HepG2 (cell line): Measurements from ENCODE around the gene DHX30. TPM values are rescaled to one million over a fixed set of nuclear protein-coding genes. Genes with fewer than 3 reads are reported as not detected.

Source experiments
- ATAC-seq: fragments of 200-7000 bp; cut with Tn5 transposase; 3 replicates; pipeline ENCODE4 v1.9.1; 2020; ENCODE audit warnings: mild to moderate bottlenecking, moderate library complexity
- BruUV-seq: library from RNA; stranded (reverse); fragments of 400-500 nt; replicated peaks from 2 replicates; lab custom pipeline; 2021; lab: Mats Ljungman, UMichigan
- CTCF ChIA-PET: fragments of 300-600 bp; formaldehyde crosslinking; extraction: SDS; loops from one replicate; lab custom pipeline; 2021; ENCODE audit warnings: low total read pairs, inconsistent platforms, low intra/inter-chr PET ratio; lab: Yijun Ruan, JAX
- POLR2A ChIA-PET: fragments of 350-600 bp; sonication (Branson Sonifier 250); formaldehyde crosslinking; loops from one replicate; lab custom pipeline; 2020; ENCODE audit warnings: antibody characterized with exemption, inconsistent platforms; lab: Yijun Ruan, JAX
- DNase-seq: peaks from one replicate; pipeline ENCODE4 v3.0.0-alpha.2; 2015; ENCODE audit warnings: low spot score
- FAIRE-seq: peaks from 3 replicates; lab custom pipeline; 2011; peaks lifted over from hg19 to GRCh38; lab: Jason Lieb, UNC
- H2AFZ ChIP-seq: one replicate; pipeline ENCODE4 v1.6.1; 2011; ENCODE audit warnings: low read length, inconsistent platforms
- H3K27ac ChIP-seq: fragments of 300-600 bp; 3 replicates; pipeline ENCODE4 v1.8.0; 2011; ENCODE audit warnings: mixed run types, mild to moderate bottlenecking, mixed read lengths, low read length, inconsistent platforms; ENCODE audit not compliant: insufficient read depth; ENCODE audit errors: extremely low read length
- H3K27me3 ChIP-seq, 2 experiments: fragments of 200-600 bp in 1 of 2; 2 replicates in 1 of 2; 3 replicates in 1 of 2; pipeline versions ENCODE4 v1.6.0 to v1.8.0; 2011; ENCODE audit warnings: low read length in 2 of 2, mild to moderate bottlenecking in 2 of 2, moderate library complexity in 2 of 2, inconsistent platforms in 1 of 2; ENCODE audit not compliant: insufficient read depth in 2 of 2, control insufficient read depth in 1 of 2
- H3K36me3 ChIP-seq, 2 experiments: fragments of 200-600 bp in 1 of 2; replicated peaks in 1 of 2; 2 replicates in 1 of 2; 3 replicates in 1 of 2; pipeline versions ENCODE4 v1.5.1 to v1.8.0; 2011; ENCODE audit warnings: low read length in 2 of 2, inconsistent platforms in 1 of 2; ENCODE audit not compliant: insufficient read depth in 2 of 2, control insufficient read depth in 1 of 2
- H3K4me1 ChIP-seq: 2 replicates; pipeline ENCODE4 v1.5.1; 2012; ENCODE audit warnings: low read length, inconsistent platforms; ENCODE audit not compliant: insufficient read depth
- H3K4me2 ChIP-seq: 2 replicates; pipeline ENCODE4 v1.6.0; 2011; ENCODE audit warnings: low read depth, low read length, inconsistent platforms
- H3K4me3 ChIP-seq, 3 experiments: fragments of 200-600 bp in 1 of 3; sonication (generic), shearing (Covaris generic) in 1 of 3; replicated peaks in 1 of 3; 2 replicates each; pipeline ENCODE4 v1.5.1; 2011 to 2016; ENCODE audit warnings: low read length in 3 of 3, inconsistent platforms in 2 of 3, low read depth in 2 of 3, mild to moderate bottlenecking in 2 of 3, control low read depth in 1 of 3, mixed read lengths in 1 of 3; ENCODE audit not compliant: insufficient read depth in 1 of 3
- H3K79me2 ChIP-seq: one replicate; pipeline ENCODE4 v1.6.1; 2011; ENCODE audit warnings: low read length, inconsistent platforms; ENCODE audit not compliant: insufficient read depth
- H3K9ac ChIP-seq: 2 replicates; pipeline ENCODE4 v1.6.0; 2011; ENCODE audit warnings: mild to moderate bottlenecking, low read depth, low read length, inconsistent platforms; ENCODE audit not compliant: insufficient read depth
- H3K9me3 ChIP-seq: 2 replicates; pipeline ENCODE4 v1.5.1; 2012; ENCODE audit warnings: mild to moderate bottlenecking, low read length
- H4K20me1 ChIP-seq: 2 replicates; pipeline ENCODE4 v1.6.0; 2011; ENCODE audit warnings: inconsistent platforms, mild to moderate bottlenecking, low read length, moderate library complexity; ENCODE audit not compliant: insufficient read depth
- ARNT2 ChIP-seq: sonication (generic); formaldehyde crosslinking; IDR thresholded peaks from 2 replicates; pipeline ENCODE4 v1.8.0; 2022; ENCODE audit warnings: mild to moderate bottlenecking, low read depth, missing genetic modification reagents, moderate library complexity
- FOSL2 ChIP-seq: sonication (generic); formaldehyde crosslinking; IDR thresholded peaks from 2 replicates; pipeline ENCODE4 v1.4.0; 2020; ENCODE audit warnings: missing genetic modification reagents
- FOXK2 ChIP-seq: fragments of 450-650 bp; IDR thresholded peaks from 2 replicates; pipeline ENCODE4 v1.6.1; 2016
- NFIB ChIP-seq: sonication (generic); formaldehyde crosslinking; IDR thresholded peaks from 2 replicates; pipeline ENCODE4 v1.9.0; 2021; ENCODE audit warnings: missing genetic modification reagents, mild to moderate bottlenecking, borderline replicate concordance
- THYN1 ChIP-seq: sonication (generic); formaldehyde crosslinking; IDR thresholded peaks from 2 replicates; pipeline ENCODE4 v1.8.1; 2023; ENCODE audit warnings: low read depth, mild to moderate bottlenecking, moderate library complexity, missing genetic modification reagents, borderline replicate concordance
- ZFP36L2 ChIP-seq: sonication (generic); formaldehyde crosslinking; IDR thresholded peaks from 2 replicates; pipeline ENCODE4 v1.4.0; 2020; ENCODE audit warnings: missing genetic modification reagents
- ZNF460 ChIP-seq: sonication (generic); formaldehyde crosslinking; IDR thresholded peaks from 2 replicates; pipeline ENCODE4 v1.5.1; 2020; ENCODE audit warnings: missing genetic modification reagents, mild to moderate bottlenecking, borderline replicate concordance
- ZNF547 ChIP-seq: sonication (generic); formaldehyde crosslinking; IDR thresholded peaks from 2 replicates; pipeline ENCODE4 v1.5.1; 2020; ENCODE audit warnings: mild to moderate bottlenecking, missing genetic modification reagents
- ZNF607 ChIP-seq: sonication (generic); formaldehyde crosslinking; IDR thresholded peaks from 2 replicates; pipeline ENCODE4 v1.5.1; 2020; ENCODE audit warnings: missing genetic modification reagents, mild to moderate bottlenecking, borderline replicate concordance
- ZNF790 ChIP-seq: sonication (generic); formaldehyde crosslinking; IDR thresholded peaks from 2 replicates; pipeline ENCODE4 v1.8.0; 2022; ENCODE audit warnings: missing genetic modification reagents, mild to moderate bottlenecking, borderline replicate concordance
- ZNF83 ChIP-seq: sonication (generic); formaldehyde crosslinking; IDR thresholded peaks from 2 replicates; pipeline ENCODE4 v1.4.0; 2020; ENCODE audit warnings: missing genetic modification reagents, mild to moderate bottlenecking, borderline replicate concordance
- ZNF883 ChIP-seq: sonication (generic); formaldehyde crosslinking; IDR thresholded peaks from 2 replicates; pipeline ENCODE4 v1.5.1; 2020; ENCODE audit warnings: mild to moderate bottlenecking, missing genetic modification reagents; ENCODE audit errors: not compliant biosample characterization
- WGBS: methylation state at CpG from one replicate; pipeline ENCODE4 v1.1.6; 2017; ENCODE audit warnings: low lambda C conversion rate; 5-methylcytosine and 5-hydroxymethylcytosine counted together
- in situ Hi-C: cut with HindIII; loops from 2 replicates; pipeline ENCODE4 v1.10.0; 2017; ENCODE audit warnings: low pct_unique_long_range_greater_than_20kb; ENCODE audit not compliant: extremely low pct_ligation_motif_present
- intact Hi-C: fragments of 100-400 bp; cut with micrococcal nuclease; formaldehyde crosslinking; loops from one replicate; pipeline ENCODE4 v1.10.0; 2022; ENCODE audit not compliant: unreplicated experiment
- polyA plus RNA-seq, 8 experiments: library from polyadenylated mRNA; depleted of rRNA in 3 of 8; stranded (reverse) in 7 of 8; unstranded in 1 of 8; fragments of >200 nt; fragmentation: Illumina TruSeq in 4 of 8; extraction: Trizol in 4 of 8; gene quantifications; 2 replicates each; pipeline versions ENCODE4 v1.2.1 to v1.2.3, GENCODE V29; 2011 to 2016; ENCODE audit warnings: low read depth in 4 of 8, missing spikeins in 1 of 8, mixed read lengths in 1 of 8; ENCODE audit not compliant: insufficient read depth in 1 of 8
- total RNA-seq, 5 experiments: library from RNA; depleted of rRNA; stranded (reverse); fragments of >200 nt; fragmentation: Illumina TruSeq; extraction: Trizol; gene quantifications; 2 replicates each; pipeline ENCODE4 v1.2.3, GENCODE V29; 2016; ENCODE audit warnings: low read depth in 1 of 5
- TF ChIP-seq, protein P1 (sequence below): sonication (generic); formaldehyde crosslinking; IDR thresholded peaks from 2 replicates; pipeline ENCODE4 v1.4.0; 2020; ENCODE audit warnings: mild to moderate bottlenecking, missing genetic modification reagents
- TF ChIP-seq, protein P2 (sequence below): sonication (generic); IDR thresholded peaks from 2 replicates; pipeline ENCODE4 v1.6.1; 2016; ENCODE audit warnings: low read depth, borderline replicate concordance
- TF ChIP-seq, protein P3 (sequence below): sonication (generic); formaldehyde crosslinking; IDR thresholded peaks from 2 replicates; pipeline ENCODE4 v1.5.1; 2020; ENCODE audit warnings: missing genetic modification reagents, mild to moderate bottlenecking, borderline replicate concordance
- TF ChIP-seq, protein P4 (sequence below): sonication (generic); formaldehyde crosslinking; conservative IDR thresholded peaks from 2 replicates; pipeline ENCODE4 v1.8.0; 2022; ENCODE audit warnings: mild to moderate bottlenecking, moderate library complexity, missing genetic modification reagents

DHX30 gene
- total and polyA plus RNA-seq, 2 of the 13 experiments (the other 11 are each of a cell fraction or from before 2014, with no cell fraction given), result 30.6 to 59.4 TPM

DNA sequence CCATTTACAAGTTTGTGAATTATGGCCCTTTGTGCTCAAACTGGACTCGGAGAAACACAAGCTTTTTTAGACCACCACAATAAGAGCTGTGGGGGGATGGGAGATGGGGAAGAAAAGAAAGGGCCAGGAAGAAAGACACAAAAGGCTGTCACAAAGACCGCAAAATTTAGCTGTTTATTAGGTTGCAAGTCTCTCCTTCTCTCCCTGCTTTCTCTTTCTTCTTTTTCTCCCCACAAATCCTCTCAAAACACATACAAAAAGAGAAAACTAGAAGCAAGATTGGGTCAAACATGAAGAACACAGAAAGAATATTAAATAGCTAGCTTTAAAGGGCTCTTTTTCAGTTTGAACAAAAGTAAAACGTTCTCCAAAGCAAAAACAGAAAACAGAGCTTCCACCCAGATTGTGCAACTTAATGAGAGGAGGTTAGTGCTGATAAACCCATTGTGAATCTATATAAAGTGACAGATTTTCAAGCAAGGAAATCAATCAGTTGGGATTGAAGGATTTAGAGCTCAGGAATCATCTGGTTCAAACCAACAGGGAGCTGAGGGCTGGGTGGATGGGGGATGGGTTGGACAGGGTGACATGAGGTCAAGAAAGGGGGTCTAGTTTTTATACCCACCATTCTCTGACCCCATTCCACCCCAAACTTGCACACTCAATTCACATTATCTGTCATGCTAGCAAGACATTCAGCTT lies 87.3 kb downstream of the DHX30 start:
- no peak overlapping the region for H3K27ac ChIP-seq
- no peak overlapping the region for H3K4me2 ChIP-seq
- H3K36me3 ChIP-seq, result peaks cover 12 to 46% of the 10 kb centered on the region in 2 experiments
- POLR2A ChIA-PET, result interaction anchor here (0.7 kb wide), 1 partner anchor 60 kb away, joined by 3 read pairs; no protein-coding TSS in a partner anchor
- ATAC-seq, result no peak
- no peaks in the 10 kb centered on the region for H3K9me3 ChIP-seq
- in situ Hi-C loops, result no loop called here
- CTCF ChIA-PET, result no interaction called here
- no peaks in the 10 kb centered on the region for H3K4me1 ChIP-seq
- no peak for DNase-seq
- 94% methylated on average over 3 of the region's 3 CpGs for WGBS
- no peaks in the 10 kb centered on the region; a peak in 1 of 5 replicates for H3K27me3 ChIP-seq
- no peak overlapping the region for H3K4me3 ChIP-seq
- H3K9ac ChIP-seq, result no peak overlapping the region
- no peaks in the 10 kb centered on the region for H3K79me2 ChIP-seq
- no TSS peak for BruUV-seq
- intact Hi-C loops, result no loop called here
- no peak overlapping the region for H2AFZ ChIP-seq
- no peaks in the 10 kb centered on the region for H4K20me1 ChIP-seq
- no peak for FAIRE-seq
- TF ChIP-seq ZNF460 (no peak), ZNF883 (CRISPR knock-in tag) (no peak), ZNF83 (CRISPR knock-in tag) (no peak), ZNF607 (CRISPR knock-in tag) (no peak), ZFP36L2 (CRISPR knock-in tag) (no peak), ARNT2 (CRISPR knock-in tag) (no peak), NFIB (no peak), ZNF547 (CRISPR knock-in tag) (no peak), THYN1 (CRISPR knock-in tag) (no peak), FOXK2 (no peak), ZNF790 (no peak), FOSL2 (CRISPR knock-in tag) (no peak)
- TF ChIP-seq, protein P1, sequence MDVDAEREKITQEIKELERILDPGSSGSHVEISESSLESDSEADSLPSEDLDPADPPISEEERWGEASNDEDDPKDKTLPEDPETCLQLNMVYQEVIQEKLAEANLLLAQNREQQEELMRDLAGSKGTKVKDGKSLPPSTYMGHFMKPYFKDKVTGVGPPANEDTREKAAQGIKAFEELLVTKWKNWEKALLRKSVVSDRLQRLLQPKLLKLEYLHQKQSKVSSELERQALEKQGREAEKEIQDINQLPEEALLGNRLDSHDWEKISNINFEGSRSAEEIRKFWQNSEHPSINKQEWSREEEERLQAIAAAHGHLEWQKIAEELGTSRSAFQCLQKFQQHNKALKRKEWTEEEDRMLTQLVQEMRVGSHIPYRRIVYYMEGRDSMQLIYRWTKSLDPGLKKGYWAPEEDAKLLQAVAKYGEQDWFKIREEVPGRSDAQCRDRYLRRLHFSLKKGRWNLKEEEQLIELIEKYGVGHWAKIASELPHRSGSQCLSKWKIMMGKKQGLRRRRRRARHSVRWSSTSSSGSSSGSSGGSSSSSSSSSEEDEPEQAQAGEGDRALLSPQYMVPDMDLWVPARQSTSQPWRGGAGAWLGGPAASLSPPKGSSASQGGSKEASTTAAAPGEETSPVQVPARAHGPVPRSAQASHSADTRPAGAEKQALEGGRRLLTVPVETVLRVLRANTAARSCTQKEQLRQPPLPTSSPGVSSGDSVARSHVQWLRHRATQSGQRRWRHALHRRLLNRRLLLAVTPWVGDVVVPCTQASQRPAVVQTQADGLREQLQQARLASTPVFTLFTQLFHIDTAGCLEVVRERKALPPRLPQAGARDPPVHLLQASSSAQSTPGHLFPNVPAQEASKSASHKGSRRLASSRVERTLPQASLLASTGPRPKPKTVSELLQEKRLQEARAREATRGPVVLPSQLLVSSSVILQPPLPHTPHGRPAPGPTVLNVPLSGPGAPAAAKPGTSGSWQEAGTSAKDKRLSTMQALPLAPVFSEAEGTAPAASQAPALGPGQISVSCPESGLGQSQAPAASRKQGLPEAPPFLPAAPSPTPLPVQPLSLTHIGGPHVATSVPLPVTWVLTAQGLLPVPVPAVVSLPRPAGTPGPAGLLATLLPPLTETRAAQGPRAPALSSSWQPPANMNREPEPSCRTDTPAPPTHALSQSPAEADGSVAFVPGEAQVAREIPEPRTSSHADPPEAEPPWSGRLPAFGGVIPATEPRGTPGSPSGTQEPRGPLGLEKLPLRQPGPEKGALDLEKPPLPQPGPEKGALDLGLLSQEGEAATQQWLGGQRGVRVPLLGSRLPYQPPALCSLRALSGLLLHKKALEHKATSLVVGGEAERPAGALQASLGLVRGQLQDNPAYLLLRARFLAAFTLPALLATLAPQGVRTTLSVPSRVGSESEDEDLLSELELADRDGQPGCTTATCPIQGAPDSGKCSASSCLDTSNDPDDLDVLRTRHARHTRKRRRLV, result no peak
- TF ChIP-seq, protein P2, sequence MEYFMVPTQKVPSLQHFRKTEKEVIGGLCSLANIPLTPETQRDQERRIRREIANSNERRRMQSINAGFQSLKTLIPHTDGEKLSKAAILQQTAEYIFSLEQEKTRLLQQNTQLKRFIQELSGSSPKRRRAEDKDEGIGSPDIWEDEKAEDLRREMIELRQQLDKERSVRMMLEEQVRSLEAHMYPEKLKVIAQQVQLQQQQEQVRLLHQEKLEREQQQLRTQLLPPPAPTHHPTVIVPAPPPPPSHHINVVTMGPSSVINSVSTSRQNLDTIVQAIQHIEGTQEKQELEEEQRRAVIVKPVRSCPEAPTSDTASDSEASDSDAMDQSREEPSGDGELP, result no peak
- TF ChIP-seq, protein P3, sequence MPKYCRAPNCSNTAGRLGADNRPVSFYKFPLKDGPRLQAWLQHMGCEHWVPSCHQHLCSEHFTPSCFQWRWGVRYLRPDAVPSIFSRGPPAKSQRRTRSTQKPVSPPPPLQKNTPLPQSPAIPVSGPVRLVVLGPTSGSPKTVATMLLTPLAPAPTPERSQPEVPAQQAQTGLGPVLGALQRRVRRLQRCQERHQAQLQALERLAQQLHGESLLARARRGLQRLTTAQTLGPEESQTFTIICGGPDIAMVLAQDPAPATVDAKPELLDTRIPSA, result no peak
- TF ChIP-seq, protein P4, sequence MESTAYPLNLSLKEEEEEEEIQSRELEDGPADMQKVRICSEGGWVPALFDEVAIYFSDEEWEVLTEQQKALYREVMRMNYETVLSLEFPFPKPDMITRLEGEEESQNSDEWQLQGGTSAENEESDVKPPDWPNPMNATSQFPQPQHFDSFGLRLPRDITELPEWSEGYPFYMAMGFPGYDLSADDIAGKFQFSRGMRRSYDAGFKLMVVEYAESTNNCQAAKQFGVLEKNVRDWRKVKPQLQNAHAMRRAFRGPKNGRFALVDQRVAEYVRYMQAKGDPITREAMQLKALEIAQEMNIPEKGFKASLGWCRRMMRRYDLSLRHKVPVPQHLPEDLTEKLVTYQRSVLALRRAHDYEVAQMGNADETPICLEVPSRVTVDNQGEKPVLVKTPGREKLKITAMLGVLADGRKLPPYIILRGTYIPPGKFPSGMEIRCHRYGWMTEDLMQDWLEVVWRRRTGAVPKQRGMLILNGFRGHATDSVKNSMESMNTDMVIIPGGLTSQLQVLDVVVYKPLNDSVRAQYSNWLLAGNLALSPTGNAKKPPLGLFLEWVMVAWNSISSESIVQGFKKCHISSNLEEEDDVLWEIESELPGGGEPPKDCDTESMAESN, result no peak
